HG02852 (cell line): ENCODE results near the gene VPS26A.
"Not testable (repeated sequence)": the region's sequence is repeated elsewhere in the genome, so short reads cannot be mapped to it uniquely, and the experiment has no call there.

Experiments used
- ATAC-seq: cut with Tn5 transposase; IDR thresholded peaks from one replicate; pipeline ENCODE4 v1.9.1; 2021; ENCODE audit warnings: mild to moderate bottlenecking, moderate library complexity; ENCODE audit not compliant: unreplicated experiment

The VPS26A gene

GRCh38 chr10:69101451-69102095 lies 22.4 kb upstream of the VPS26A start:
- ATAC-seq = no peak

- no peak for ATAC-seq
Measured at GRCh38 chr10:69102440-69102839, 21.5 kb upstream of the VPS26A start.

- ATAC-seq = no peak
Measured at GRCh38 chr10:69103784-69104183, 20.2 kb upstream of the VPS26A start.

GRCh38 chr10:69104994-69105790 lies 18.8 kb upstream of the VPS26A start:
- no peak for ATAC-seq

DNA sequence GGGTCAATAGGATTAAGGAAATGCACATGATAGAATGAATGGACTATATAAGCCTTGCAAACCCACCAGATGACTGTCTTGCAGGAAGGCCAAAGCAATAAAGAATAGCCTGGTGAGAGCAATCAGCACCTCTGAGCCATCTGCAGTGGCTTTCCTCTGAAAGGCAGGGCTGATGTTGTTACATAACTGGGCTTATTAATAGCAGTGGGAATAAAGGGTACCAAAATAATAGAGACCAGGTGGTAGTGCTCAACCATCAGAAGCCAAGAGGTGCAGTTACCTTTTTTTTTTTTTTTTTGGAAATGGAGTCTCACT lies 16.8 kb upstream of the VPS26A start:
- no peak for ATAC-seq

DNA sequence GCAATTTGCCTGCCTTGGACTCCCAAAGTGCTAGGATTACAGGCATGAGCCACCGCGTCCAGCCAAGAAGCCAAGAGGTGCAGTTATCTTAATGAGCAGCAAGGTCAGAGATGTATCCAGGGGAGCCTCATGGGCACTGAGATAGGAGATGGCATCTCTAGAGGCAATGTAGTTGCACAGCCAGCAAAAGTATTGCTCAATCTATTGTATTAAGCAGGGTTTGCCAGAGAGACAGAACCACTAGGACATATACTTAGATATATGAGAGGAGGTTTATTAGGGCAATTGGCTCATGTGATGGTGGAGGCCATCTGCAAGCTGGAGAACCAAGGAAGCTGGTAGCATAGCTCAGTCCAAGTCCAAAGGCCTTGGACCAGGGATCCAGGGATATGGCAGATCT lies 16.3 kb upstream of the VPS26A start:
- no peak for ATAC-seq

DNA sequence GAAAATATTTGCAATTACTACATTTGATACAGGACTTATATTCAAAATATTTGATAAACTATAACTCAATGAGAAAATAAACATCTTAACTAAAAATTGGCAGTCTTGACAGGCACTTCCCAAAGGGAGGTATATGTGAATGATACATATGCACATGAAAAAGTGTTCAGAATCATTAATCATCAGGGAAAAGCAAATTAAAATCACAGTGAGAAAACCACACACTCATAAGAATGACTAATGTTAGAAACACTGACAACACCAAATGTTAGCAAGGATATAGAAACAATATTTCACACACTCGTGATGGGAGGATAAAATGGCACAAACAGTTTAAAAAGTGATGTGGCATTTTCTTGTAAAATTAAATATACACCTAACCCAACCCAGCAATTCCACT lies 4.1 kb upstream of the VPS26A start:
- ATAC-seq = no peak

DNA sequence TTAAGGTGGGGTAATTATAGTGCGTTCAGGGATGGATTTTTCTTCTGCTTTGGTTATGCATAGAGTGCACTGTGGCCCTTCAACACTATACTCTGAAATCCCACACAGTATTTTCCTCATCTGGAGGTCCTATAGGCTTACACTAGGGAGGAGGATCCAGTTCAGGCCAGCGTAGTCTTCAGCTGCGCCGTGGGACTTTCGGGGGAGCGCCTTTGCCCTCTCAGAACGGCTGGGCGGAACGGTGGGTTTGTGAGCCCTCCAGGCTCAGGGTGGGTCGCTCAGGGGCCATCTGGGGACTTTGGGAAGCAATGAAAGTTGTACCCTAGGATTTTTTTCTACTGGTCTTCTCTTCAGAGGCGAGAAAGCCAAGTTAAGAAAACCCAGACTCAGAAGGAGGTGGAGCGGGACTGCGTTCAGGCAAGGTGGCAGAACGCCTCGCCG lies 652 bp upstream of the VPS26A start:
- ATAC-seq = peak; percentile 59

DNA sequence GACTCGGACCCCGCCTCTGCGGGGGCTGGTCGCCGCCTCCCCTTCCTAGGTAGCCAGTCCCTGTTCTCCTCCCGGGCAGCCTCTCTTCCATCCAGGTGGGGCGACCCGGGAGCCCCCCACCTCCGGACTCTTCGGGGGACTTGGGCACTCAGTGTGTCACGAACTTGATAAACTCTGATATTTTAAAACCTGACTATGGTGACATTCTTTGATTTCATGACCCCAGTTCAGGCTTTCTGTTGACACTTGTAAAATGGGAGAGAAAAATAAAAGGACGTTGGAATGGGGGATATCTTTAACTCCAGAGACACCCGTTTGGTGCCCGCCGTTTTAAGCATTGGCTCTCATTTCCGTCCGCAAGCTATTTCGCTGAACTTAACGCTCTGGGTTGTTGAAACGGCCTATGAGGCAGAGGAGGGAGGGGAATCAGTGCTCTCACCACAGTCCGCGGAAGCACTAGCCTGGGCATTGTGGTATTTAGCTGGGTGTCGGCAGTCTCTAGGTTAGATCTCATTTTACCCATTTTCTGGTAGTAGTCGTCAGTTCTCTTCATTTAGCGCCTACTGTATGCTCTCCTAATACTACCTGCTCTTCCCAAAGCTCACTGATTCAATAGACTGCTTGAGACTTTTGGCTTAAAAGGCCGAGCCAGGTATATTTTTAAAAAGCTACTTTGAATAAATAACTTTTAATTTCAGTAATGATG lies 738 bp downstream of the VPS26A start:
- peak; percentile 27 for ATAC-seq

- ATAC-seq = no peak
Measured at GRCh38 chr10:69125554-69125953, 1.6 kb downstream of the VPS26A start.

DNA sequence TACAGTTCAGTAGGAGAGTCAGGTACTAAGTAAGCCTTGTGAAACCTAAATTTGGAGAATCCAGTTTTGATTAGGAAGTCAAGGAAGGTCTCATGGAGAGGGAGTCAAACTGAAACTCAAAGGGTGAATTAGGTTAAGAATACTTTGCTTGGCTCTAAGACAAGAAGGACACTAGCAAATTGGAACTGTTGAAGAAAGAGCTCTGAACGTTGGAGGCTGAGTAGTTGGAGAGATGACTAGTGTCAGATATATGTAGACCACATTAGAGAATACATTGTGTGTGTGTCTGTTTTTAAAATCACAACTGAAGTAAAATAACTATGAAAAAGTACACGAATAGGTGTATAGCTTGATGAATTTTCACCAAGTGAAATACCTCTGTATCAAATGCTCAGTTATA lies 6.3 kb downstream of the VPS26A start:
- no peak for ATAC-seq

DNA sequence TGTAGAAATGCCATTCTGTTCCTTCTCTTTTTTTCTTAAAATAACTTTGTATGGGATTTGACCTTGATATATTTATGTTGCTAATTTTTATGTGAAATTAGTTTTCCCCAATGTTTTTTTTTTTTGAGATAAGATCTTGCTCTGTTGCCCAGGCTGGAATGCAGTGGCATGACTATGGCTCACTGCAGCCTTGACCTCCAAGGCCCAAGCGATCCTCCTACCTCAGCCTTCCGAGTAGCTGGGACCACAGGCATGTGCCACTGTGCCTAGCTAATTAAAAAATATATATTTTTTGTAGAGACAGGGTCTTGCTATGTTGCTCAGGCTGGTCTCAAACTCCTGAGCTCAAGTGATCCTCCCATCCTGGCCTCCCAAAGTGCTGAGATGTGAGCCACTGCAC lies 16.0 kb downstream of the VPS26A start:
- no peak for ATAC-seq

- ATAC-seq = no peak
Measured at GRCh38 chr10:69141304-69141703, 17.3 kb downstream of the VPS26A start.

- ATAC-seq = not testable (repeated sequence)
Measured at GRCh38 chr10:69142074-69142473, 18.1 kb downstream of the VPS26A start.

DNA sequence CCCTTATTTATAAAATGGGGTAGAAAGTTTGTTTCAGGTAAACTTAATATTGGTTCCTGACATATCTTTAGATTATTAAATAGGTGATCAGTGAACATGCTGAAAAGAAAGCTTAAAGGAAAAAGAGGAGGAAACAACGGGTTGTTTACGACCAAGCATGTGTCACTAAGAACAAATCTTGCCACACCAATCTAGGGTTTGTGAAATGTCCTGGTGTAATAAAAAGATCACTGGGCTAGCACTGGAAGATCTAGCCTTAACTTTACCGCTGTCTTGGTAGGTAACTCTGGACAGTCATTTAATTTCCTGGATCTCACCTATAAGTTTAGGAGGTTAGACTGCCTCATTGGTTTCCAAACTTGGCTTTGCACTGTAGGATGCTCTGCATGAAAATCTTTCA lies 19.0 kb downstream of the VPS26A start:
- no peak for ATAC-seq

DNA sequence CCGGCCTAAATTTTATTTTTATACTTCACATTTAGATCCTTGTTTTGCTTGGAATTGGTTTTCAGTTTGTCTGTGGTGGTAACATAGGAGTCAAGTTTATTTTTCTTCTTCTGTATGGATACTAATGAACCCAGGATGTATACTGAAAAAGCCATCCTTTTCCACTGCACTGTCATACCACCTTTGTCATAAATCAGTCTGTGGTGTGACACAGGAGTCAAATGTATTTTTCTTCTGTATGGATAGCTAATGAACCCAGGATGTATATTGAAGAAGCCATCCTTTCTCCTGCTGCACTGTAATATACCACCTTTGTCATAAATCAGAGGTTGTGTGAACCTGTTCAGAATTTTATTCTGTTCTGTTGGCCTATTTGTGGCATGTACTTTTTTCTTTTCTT lies 21.4 kb downstream of the VPS26A start:
- ATAC-seq = no peak

- no peak for ATAC-seq
Measured at GRCh38 chr10:69145864-69146263, 21.9 kb downstream of the VPS26A start.

GRCh38 chr10:69146759-69147158 lies 22.8 kb downstream of the VPS26A start:
- no peak for ATAC-seq

DNA sequence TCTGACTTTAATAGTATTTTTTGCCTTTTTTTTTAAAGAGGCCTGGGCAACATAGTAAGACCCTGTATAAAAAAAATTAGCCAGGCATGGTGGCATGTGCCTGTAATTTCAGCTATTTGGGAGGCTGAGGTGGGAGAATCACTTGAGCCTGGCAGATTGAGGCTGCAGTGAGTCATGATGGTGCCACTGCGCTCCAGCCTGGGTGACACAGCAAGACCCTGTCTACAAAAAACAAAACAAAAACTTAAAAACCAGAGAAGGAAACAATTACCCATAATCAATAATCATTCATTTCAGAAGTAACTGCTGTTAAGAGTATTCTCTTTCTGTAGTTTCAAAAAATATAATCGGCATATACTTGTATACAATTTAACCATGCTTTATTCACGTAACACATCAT lies 28.0 kb downstream of the VPS26A start:
- no peak for ATAC-seq

DNA sequence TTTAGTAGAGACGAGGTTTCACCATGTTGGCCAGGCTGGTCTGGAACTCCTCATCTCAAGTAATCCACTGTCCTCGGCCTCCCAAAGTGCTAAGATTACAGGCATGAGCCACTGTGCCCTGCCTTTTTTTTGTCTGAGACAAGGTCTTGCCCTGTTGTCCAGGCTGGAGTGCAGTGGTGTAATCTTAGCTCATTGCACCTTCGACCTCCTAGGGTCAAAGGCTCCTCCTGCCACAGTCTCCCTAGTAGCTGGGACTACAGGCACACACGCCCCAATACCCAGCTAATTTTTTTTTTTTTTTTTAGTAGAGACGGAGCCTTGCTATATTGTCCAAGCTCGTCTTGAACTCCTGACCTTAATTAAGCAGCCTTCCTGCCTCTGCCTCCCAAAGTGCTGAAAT lies 29.2 kb downstream of the VPS26A start:
- no peak for ATAC-seq

GRCh38 chr10:69160809-69161241 lies 36.8 kb downstream of the VPS26A start:
- no peak for ATAC-seq

- no peak for ATAC-seq
Measured at GRCh38 chr10:69168493-69168892, 44.5 kb downstream of the VPS26A start.
